H1 (cell line): ENCODE measurements around the gene THYN1. TPM values are rescaled to one million over a fixed set of nuclear protein-coding genes. Genes with fewer than 3 reads are reported as not detected.
A peak's percentile ranks its signal among the peaks of the same experiment; 100 is the strongest.

Experiments
- CTCF ChIA-PET: fragments of 300-600 bp; sonication (Branson Sonifier 250); formaldehyde crosslinking; loops from one replicate; lab custom pipeline; 2021; ENCODE audit not compliant: partially characterized antibody; lab: Charles Lee
- POLR2A ChIA-PET: fragments of 300-600 bp; sonication (Branson Sonifier 250); formaldehyde crosslinking; loops from one replicate; lab custom pipeline; 2021; ENCODE audit warnings: inconsistent platforms; ENCODE audit not compliant: partially characterized antibody; lab: Charles Lee
- DNase-seq, 2 experiments: peaks; one replicate each; pipeline versions ENCODE4 v3.0.0 to v3.0.0-alpha.2; 2010 to 2022; ENCODE audit warnings: low spot score in 2 of 2, low read depth in 1 of 2, mixed read lengths in 1 of 2
- FAIRE-seq: peaks from 2 replicates; lab custom pipeline; 2011; peaks lifted over from hg19 to GRCh38; lab: Jason Lieb, UNC
- H2AFZ ChIP-seq: 2 replicates; pipeline ENCODE4 v1.8.1; 2012; ENCODE audit warnings: low read length, inconsistent platforms
- H2AK5ac ChIP-seq: 2 replicates; pipeline ENCODE4 v1.6.1; 2013; ENCODE audit warnings: low read depth, low read length
- H2BK120ac ChIP-seq: replicated peaks from 2 replicates; pipeline ENCODE3; 2013; ENCODE audit warnings: low read depth, low read length, inconsistent platforms
- H2BK12ac ChIP-seq: 2 replicates; pipeline ENCODE4 v1.6.1; 2013; ENCODE audit warnings: low read depth, low read length
- H2BK15ac ChIP-seq: 2 replicates; pipeline ENCODE4 v1.6.1; 2013; ENCODE audit warnings: low read length
- H2BK20ac ChIP-seq: 2 replicates; pipeline ENCODE4 v1.6.1; 2013; ENCODE audit warnings: low read length
- H2BK5ac ChIP-seq: 2 replicates; pipeline ENCODE4 v1.6.1; 2013; ENCODE audit warnings: low read depth, low read length
- H3K14ac ChIP-seq: 2 replicates; pipeline ENCODE4 v1.6.1; 2013; ENCODE audit warnings: inconsistent platforms; ENCODE audit not compliant: insufficient read length
- H3K18ac ChIP-seq: 2 replicates; pipeline ENCODE4 v1.6.1; 2013; ENCODE audit warnings: low read length; ENCODE audit errors: extremely low read depth
- H3K23ac ChIP-seq: 2 replicates; pipeline ENCODE4 v1.6.1; 2013; ENCODE audit warnings: inconsistent platforms; ENCODE audit not compliant: insufficient read length
- H3K23me2 ChIP-seq: 2 replicates; pipeline ENCODE4 v1.6.1; 2013; ENCODE audit warnings: low read depth, low read length
- H3K27ac ChIP-seq: 2 replicates; pipeline ENCODE4 v1.6.1; 2011; ENCODE audit warnings: low read depth, low read length, inconsistent platforms
- H3K27me3 ChIP-seq, 4 experiments: replicated peaks in 1 of 4; 1 replicate in 1 of 4; 2 replicates in 3 of 4; pipeline versions ENCODE4 v1.6.1 to v1.8.1; 2011 to 2013; ENCODE audit warnings: low read length in 3 of 4, mild to moderate bottlenecking in 3 of 4, inconsistent platforms in 2 of 4, mixed read lengths in 2 of 4, moderate library complexity in 1 of 4; ENCODE audit not compliant: control insufficient read depth in 3 of 4, insufficient read depth in 3 of 4; ENCODE audit errors: extremely low read depth in 1 of 4
- H3K36me3 ChIP-seq, 4 experiments: 2 replicates each; pipeline versions ENCODE4 v1.6.1 to v1.8.1; 2011 to 2013; ENCODE audit warnings: mild to moderate bottlenecking in 4 of 4, low read length in 3 of 4, moderate library complexity in 2 of 4, control low read depth in 1 of 4, inconsistent platforms in 1 of 4; ENCODE audit not compliant: insufficient read depth in 4 of 4, control insufficient read depth in 2 of 4
- H3K4ac ChIP-seq: replicated peaks from 2 replicates; pipeline ENCODE3; 2013; ENCODE audit warnings: low read length, low read depth, mixed read lengths, inconsistent platforms; ENCODE audit not compliant: insufficient read length
- H3K4me1 ChIP-seq, 4 experiments: replicated peaks in 1 of 4; 1 replicate in 1 of 4; 2 replicates in 3 of 4; pipeline versions ENCODE4 v1.6.1 to v1.8.1; 2011 to 2013; ENCODE audit warnings: low read length in 3 of 4, inconsistent platforms in 2 of 4, mixed read lengths in 1 of 4; ENCODE audit not compliant: insufficient read depth in 4 of 4, control insufficient read depth in 3 of 4
- H3K4me2 ChIP-seq, 2 experiments: 2 replicates each; pipeline versions ENCODE4 v1.6.1 to v1.8.1; 2011 to 2013; ENCODE audit warnings: low read depth in 2 of 2, low read length in 2 of 2, control low read depth in 1 of 2, inconsistent platforms in 1 of 2, mild to moderate bottlenecking in 1 of 2; ENCODE audit not compliant: insufficient read depth in 1 of 2
- H3K4me3 ChIP-seq, 4 experiments: fragments of 200-600, 300-600 bp in 1 of 4; sonication (generic), shearing (Covaris generic), sonication (Bioruptor Twin) in 1 of 4; 2 replicates each; pipeline versions ENCODE4 v1.5.1 to v1.8.1; 2011 to 2016; ENCODE audit warnings: low read length in 4 of 4, low read depth in 3 of 4, control low read depth in 2 of 4, inconsistent platforms in 2 of 4, mild to moderate bottlenecking in 2 of 4, mixed read lengths in 1 of 4, moderate library complexity in 1 of 4; ENCODE audit not compliant: insufficient read depth in 2 of 4; ENCODE audit errors: extremely low read depth in 1 of 4
- H3K56ac ChIP-seq: replicated peaks from 2 replicates; pipeline ENCODE3; 2013; ENCODE audit warnings: low read depth, mild to moderate bottlenecking, mixed read lengths, low read length, inconsistent platforms; ENCODE audit not compliant: insufficient read length
- H3K79me1 ChIP-seq: 2 replicates; pipeline ENCODE4 v1.6.1; 2013; ENCODE audit warnings: low read depth, low read length, control low read depth
- H3K79me2 ChIP-seq, 2 experiments: 2 replicates each; pipeline versions ENCODE4 v1.6.1 to v1.8.1; 2012 to 2013; ENCODE audit warnings: low read length in 2 of 2, mild to moderate bottlenecking in 2 of 2, inconsistent platforms in 1 of 2; ENCODE audit not compliant: insufficient read depth in 2 of 2, control insufficient read depth in 1 of 2
- H3K9ac ChIP-seq, 4 experiments: replicated peaks in 1 of 4; 1 replicate in 1 of 4; 2 replicates in 3 of 4; pipeline versions ENCODE4 v1.6.1 to v1.8.1; 2011 to 2013; ENCODE audit warnings: low read depth in 3 of 4, low read length in 3 of 4, control low read depth in 2 of 4, mild to moderate bottlenecking in 2 of 4, moderate library complexity in 2 of 4, inconsistent platforms in 1 of 4; ENCODE audit errors: extremely low read depth in 1 of 4
- H3K9me3 ChIP-seq, 2 experiments: 2 replicates each; pipeline versions ENCODE4 v1.6.1 to v1.8.1; 2012 to 2013; ENCODE audit warnings: mild to moderate bottlenecking in 2 of 2, moderate library complexity in 2 of 2, control low read depth in 1 of 2, inconsistent platforms in 1 of 2, low read depth in 1 of 2, low read length in 1 of 2, mixed read lengths in 1 of 2; ENCODE audit not compliant: insufficient read depth in 2 of 2
- H4K20me1 ChIP-seq, 2 experiments: replicated peaks in 1 of 2; 2 replicates each; pipeline versions ENCODE3 to v1.8.1; 2011 to 2013; ENCODE audit warnings: inconsistent platforms in 2 of 2, low read length in 2 of 2, mild to moderate bottlenecking in 1 of 2; ENCODE audit not compliant: insufficient read depth in 2 of 2, control insufficient read depth in 1 of 2
- H4K5ac ChIP-seq: 2 replicates; pipeline ENCODE4 v1.6.1; 2013; ENCODE audit warnings: low read length, low read depth, mixed read lengths, inconsistent platforms; ENCODE audit not compliant: insufficient read length
- H4K8ac ChIP-seq: 2 replicates; pipeline ENCODE4 v1.8.0; 2013; ENCODE audit warnings: mild to moderate bottlenecking, moderate library complexity, low read length, inconsistent platforms; ENCODE audit not compliant: insufficient read depth; ENCODE audit errors: extremely low read depth
- H4K91ac ChIP-seq: replicated peaks from 2 replicates; pipeline ENCODE3; 2013; ENCODE audit warnings: low read length, mixed read lengths, inconsistent platforms; ENCODE audit not compliant: insufficient read length
- PHF8 ChIP-seq: fragments of 200-600 bp; sonication (generic); conservative IDR thresholded peaks from 2 replicates; pipeline ENCODE4 v1.7.1; 2012; ENCODE audit warnings: low read depth, mild to moderate bottlenecking, inconsistent platforms, low read length, moderate library complexity
- YY1 ChIP-seq: IDR thresholded peaks from 2 replicates; pipeline ENCODE4 v1.6.1; 2011; ENCODE audit warnings: low read depth, mild to moderate bottlenecking, low read length
- WGBS, 2 experiments: shearing (Covaris generic) in 1 of 2; methylation state at CpG; one replicate each; pipeline versions ENCODE4 v1.1.6 to v1.1.7; 2013 to 2015; ENCODE audit warnings: low lambda C conversion rate in 2 of 2, mixed read lengths in 2 of 2, inconsistent platforms in 1 of 2, low coverage in 1 of 2, missing lambda C conversion rate in 1 of 2; ENCODE audit not compliant: insufficient replicate concordance in 2 of 2, insufficient coverage in 1 of 2, insufficient read length in 1 of 2; ENCODE audit errors: extremely low coverage in 1 of 2, missing lambda C conversion rate in 1 of 2; 5-methylcytosine and 5-hydroxymethylcytosine counted together
- polyA plus RNA-seq, 7 experiments: library from polyadenylated mRNA; depleted of rRNA in 3 of 7; stranded (reverse) in 5 of 7; unstranded in 2 of 7; fragments of >200 nt in 5 of 7; fragments of 200-250 nt in 2 of 7; gene quantifications; 1 replicate in 5 of 7; 2 replicates in 1 of 7; 4 replicates in 1 of 7; pipeline versions ENCODE4 v1.2.1 to v1.2.3, GENCODE V29; 2011 to 2013; ENCODE audit warnings: missing spikeins in 2 of 7, mixed read lengths in 2 of 7
- total RNA-seq: library from RNA; stranded (reverse); fragmentation: NEBNext Ultra II Directional; extraction: Animal tissue kit (Norgen Biotek cat#: 25700); gene quantifications from 2 replicates; pipeline ENCODE4 v1.2.1, GENCODE V29; 2021

The THYN1 gene
- total and polyA plus RNA-seq, 2 of the 8 experiments (the other 6 are each of a cell fraction or from before 2014, with no cell fraction given), result 77.3 to 95.1 TPM

- no peak overlapping the region for H3K14ac ChIP-seq
- H4K5ac ChIP-seq, result no peak overlapping the region
- ChIA-PET CTCF (interaction anchor here (1.2 to 2.2 kb wide), 4 partner anchors 8 to 12 kb away, joined by 3 to 9 read pairs (median 7); no protein-coding TSS in a partner anchor), POLR2A (interaction anchor here (0.6 to 3.3 kb wide), 6 partner anchors 8 to 45 kb away, joined by 3 to 16 read pairs (median 4); partner anchors contain the start of gene GLB1L3)
- peak overlapping the region; percentile 84 for H4K8ac ChIP-seq
- H3K23ac ChIP-seq, result no peak overlapping the region
- DNase-seq (no peak), FAIRE-seq (no peak)
- no peak overlapping the region for H4K91ac ChIP-seq
- H4K20me1 ChIP-seq, result no peaks in the 10 kb centered on the region
- H3K18ac ChIP-seq, result peak overlapping the region; percentile 51; the same call in 1 of the 2 replicates
- 0 out of 2 replicates have a peak, but pooled peaks have one; percentile 29 for TF ChIP-seq PHF8
- no peak for TF ChIP-seq YY1
- H2BK120ac ChIP-seq, result no peak overlapping the region
- H3K27me3 ChIP-seq, result no peaks in the 10 kb centered on the region
- H2AFZ ChIP-seq, result peak overlapping the region; percentile 79
- H3K27ac ChIP-seq, result no peak overlapping the region
- no peak overlapping the region for H2BK12ac ChIP-seq
- no peak overlapping the region for H2AK5ac ChIP-seq
- H3K56ac ChIP-seq, result no peak overlapping the region
- 16% methylated on average over 27 of the region's 27 CpGs; no CpG with 5 or more reads in 1 of the 2 experiments for WGBS, 2 experiments
- H3K79me1 ChIP-seq, result peaks cover 6% of the 10 kb centered on the region; the same call in 1 of the 2 replicates
- H3K9me3 ChIP-seq, result no peaks in the 10 kb centered on the region
- H2BK20ac ChIP-seq, result no peak overlapping the region
- H3K4ac ChIP-seq, result peak overlapping the region; percentile 4
- H2BK15ac ChIP-seq, result no peak overlapping the region
- peak overlapping the region; percentile 75 to 88 (median 81) for H3K4me3 ChIP-seq
- peak overlapping the region; percentile 73 to 84 for H3K4me2 ChIP-seq
- peaks cover 15 to 38% (median 32%) of the 10 kb centered on the region in 4 experiments for H3K36me3 ChIP-seq
- H2BK5ac ChIP-seq, result peak overlapping the region; percentile 27; the same call in 1 of the 2 replicates
- peaks cover 10% of the 10 kb centered on the region; the same call in 1 of the 2 replicates for H3K23me2 ChIP-seq
- peaks cover 5 to 29% of the 10 kb centered on the region in 2 experiments; a peak in 3 of 4 replicates for H3K79me2 ChIP-seq
- H3K9ac ChIP-seq, result peak overlapping the region; percentile 38 to 89 (median 60)
- peaks cover 0 to 7% (median 2%) of the 10 kb centered on the region in 4 experiments; a peak in 3 of 7 replicates for H3K4me1 ChIP-seq
Measured at GRCh38 chr11:134252346-134253187, 585 bp downstream of the THYN1 start.
